AG09309 (cell line): ENCODE measurements around the gene WDFY4.

Experiments used
- DNase-seq: peaks from one replicate; pipeline ENCODE4 v3.0.0-alpha.2; 2010; ENCODE audit warnings: low read depth
- H3K4me3 ChIP-seq: 2 replicates; pipeline ENCODE4 v1.5.1; 2011; ENCODE audit warnings: mild to moderate bottlenecking, low read depth, low read length, moderate library complexity; ENCODE audit not compliant: control insufficient read depth
- TF ChIP-seq, protein P1 (sequence below): IDR thresholded peaks from 2 replicates; pipeline ENCODE4 v1.5.1; 2011; ENCODE audit warnings: mild to moderate bottlenecking, low read depth, low read length, inconsistent platforms; ENCODE audit not compliant: insufficient read depth, control insufficient read depth; ENCODE audit errors: missing control alignments

Gene WDFY4

DNA sequence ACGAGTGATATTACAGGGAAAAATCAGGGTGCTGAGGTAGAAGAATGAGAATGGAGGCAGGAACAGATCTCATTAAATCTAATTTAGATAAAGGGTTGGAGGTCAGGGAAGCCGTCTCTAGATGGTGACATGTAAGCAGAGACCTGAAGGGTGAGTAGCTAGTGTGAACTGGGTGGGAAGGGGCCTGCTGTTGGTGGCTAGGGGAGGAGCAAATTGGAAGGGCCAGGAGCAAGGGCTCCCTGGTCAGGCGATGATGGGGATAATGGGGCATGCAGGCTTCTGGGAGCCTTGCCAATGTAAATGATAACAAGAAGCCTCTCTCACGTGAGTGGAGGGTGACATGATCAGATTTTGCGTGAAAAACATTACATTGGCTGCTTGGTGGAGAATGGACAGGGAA, 76.3 kb downstream of the WDFY4 start:
- no peak overlapping the region for H3K4me3 ChIP-seq
- TF ChIP-seq, protein P1, sequence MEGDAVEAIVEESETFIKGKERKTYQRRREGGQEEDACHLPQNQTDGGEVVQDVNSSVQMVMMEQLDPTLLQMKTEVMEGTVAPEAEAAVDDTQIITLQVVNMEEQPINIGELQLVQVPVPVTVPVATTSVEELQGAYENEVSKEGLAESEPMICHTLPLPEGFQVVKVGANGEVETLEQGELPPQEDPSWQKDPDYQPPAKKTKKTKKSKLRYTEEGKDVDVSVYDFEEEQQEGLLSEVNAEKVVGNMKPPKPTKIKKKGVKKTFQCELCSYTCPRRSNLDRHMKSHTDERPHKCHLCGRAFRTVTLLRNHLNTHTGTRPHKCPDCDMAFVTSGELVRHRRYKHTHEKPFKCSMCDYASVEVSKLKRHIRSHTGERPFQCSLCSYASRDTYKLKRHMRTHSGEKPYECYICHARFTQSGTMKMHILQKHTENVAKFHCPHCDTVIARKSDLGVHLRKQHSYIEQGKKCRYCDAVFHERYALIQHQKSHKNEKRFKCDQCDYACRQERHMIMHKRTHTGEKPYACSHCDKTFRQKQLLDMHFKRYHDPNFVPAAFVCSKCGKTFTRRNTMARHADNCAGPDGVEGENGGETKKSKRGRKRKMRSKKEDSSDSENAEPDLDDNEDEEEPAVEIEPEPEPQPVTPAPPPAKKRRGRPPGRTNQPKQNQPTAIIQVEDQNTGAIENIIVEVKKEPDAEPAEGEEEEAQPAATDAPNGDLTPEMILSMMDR = no peak
- no peak for DNase-seq

DNA sequence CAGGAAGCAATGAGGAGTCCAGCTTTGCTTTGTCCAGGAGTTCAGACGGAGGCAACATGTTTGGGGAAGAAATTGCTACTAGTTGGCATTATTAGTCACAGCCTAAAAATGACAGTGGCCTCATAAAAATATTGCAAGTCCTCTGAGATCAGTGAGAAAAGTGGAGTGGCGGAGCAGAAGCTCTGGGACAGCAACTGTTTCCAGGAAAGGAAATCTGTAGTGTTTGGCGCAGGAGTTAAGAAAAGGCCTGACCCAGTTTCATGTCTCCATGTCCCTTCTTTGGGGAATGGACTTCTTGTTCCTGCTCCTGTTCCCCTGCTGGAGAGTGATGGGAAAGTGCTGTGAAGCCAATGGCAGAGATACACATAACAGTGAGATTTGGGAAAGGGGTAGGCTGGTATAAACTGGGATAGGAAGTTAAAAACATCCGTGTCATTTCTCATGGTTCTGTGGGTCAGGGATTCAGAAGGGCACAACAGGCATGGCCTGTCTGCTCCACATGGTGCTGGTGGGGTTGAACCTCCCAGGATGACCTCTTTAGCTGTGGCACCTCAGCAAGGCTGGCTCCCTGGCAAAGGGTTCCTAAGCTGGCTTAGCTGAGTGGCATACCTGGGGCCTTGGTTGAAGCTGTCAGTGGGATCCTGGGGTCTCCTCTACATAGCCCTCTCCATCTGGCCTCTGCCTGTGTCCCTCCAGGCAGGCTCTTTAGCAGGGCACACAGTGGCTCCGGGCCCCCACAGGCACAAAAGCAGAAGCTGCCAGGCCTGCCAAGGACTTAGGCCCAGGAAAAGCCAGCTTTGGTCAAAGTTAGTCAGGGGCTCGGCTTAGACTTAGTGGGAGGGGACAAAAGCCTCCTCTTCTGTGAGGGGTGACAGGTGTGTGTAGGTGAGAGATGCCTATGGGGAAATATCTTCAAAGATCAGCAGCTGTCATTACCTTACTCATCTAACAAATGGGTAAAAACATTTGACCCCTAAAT, 77.7 kb downstream of the WDFY4 start:
- TF ChIP-seq, protein P1 = no peak

DNA sequence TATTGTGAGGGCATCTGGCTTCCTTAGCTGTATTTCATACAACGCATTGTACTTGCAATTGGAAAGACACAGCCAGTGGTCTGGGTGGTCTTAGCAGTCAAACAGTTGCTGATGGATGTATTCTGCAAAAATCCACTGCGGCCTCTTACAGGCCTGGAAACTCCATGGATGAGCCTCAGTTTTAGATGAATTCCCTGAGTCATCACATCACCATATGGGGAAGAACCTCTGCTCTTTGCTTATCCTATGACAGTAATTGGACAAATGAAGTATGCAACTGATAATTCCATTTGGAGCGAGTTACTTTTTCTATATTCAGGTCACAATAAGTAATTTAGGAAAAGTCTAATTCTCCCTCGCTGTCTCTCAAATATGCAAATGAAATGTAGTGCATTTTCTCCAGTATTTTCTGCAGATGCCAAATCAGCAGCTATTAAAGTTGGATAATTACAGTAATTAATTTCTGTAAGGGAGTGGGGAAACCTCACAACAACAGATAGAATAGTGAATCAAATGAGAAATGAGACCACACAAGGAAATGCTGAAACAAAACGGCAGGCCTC, 78.8 kb downstream of the WDFY4 start:
- TF ChIP-seq, protein P1 = no peak
- DNase-seq = no peak
- H3K4me3 ChIP-seq = no peak overlapping the region

More for the DNA sequence above, 77.7 kb downstream of the WDFY4 start:
- no peak overlapping the region for H3K4me3 ChIP-seq
- no peak for DNase-seq

DNA sequence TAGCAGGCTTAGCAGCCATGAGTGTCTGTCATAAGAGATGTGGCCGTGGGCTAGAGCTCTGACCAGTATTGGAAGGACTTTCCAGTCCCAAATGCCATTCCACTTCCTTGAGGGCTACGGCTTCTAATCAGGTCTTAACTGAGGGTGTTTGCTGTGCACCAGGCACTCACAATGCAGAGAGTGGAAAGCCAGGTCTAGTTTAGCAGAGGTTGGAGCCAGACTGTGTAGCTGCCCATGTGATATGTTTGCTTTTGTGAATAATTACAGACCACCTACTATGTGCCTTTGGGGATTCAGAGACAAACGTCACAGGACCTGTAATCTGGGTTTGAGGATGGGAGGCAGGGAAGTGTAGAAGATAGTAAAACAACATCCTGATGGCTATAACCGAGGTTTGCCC, 79.8 kb downstream of the WDFY4 start:
- no peak for DNase-seq
- TF ChIP-seq, protein P1 = no peak
- no peak overlapping the region for H3K4me3 ChIP-seq

DNA sequence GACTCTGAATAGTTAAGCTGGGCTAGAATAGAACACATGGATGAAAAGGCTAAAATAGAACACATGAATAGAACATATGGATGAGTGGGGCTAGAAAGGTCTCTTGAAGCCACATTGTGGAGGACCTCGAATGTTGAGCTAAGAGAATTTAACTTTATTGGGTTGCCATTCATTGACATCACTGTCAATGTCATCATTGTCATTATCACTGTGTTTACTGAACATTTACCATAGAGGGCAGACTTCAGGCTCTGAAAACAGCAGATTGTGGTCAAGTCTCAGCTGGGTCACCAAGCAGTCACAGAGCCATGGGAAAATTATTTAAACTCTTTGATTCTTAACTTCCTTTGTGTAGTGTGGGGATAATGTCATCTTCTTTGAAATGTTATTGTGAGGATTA, 80.4 kb downstream of the WDFY4 start:
- TF ChIP-seq, protein P1 = no peak
- DNase-seq = no peak

DNA sequence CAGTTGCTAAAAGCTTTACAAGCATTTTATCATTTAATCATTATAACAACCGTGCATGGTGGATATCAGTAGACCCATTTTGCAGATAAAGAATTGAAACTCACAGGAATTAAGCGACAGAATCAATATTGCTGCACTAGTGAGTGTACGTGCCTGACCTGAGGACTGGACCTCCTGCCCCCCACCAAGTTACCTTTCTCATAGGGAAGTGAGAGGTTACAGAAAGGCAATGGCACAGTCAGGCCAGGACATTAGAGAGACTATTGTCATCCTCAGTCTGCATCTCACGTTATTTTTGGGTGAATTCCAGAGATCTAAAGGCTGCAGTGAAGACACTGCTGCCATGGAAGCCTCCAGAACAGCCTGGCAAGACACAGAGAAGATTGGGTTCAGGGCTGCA, 80.9 kb downstream of the WDFY4 start:
- TF ChIP-seq, protein P1 = no peak
- H3K4me3 ChIP-seq = no peak overlapping the region

More for the DNA sequence above, 80.4 kb downstream of the WDFY4 start:
- no peak overlapping the region for H3K4me3 ChIP-seq

More for the DNA sequence above, 80.9 kb downstream of the WDFY4 start:
- no peak for DNase-seq
